Stimulated activated CD8-positive, alpha-beta memory T cell treated with anti-CD3 and anti-CD28 coated beads, Interleukin-12 subunit alpha, Interleukin-12 subunit beta, amount 100 ng/mL, for 1 hour (primary cell): ENCODE results near the gene C19orf47.

Source experiments
- DNase-seq: peaks from one replicate; pipeline ENCODE4 v3.0.0-alpha.2; 2020; ENCODE audit warnings: low read depth

C19orf47 gene

DNA sequence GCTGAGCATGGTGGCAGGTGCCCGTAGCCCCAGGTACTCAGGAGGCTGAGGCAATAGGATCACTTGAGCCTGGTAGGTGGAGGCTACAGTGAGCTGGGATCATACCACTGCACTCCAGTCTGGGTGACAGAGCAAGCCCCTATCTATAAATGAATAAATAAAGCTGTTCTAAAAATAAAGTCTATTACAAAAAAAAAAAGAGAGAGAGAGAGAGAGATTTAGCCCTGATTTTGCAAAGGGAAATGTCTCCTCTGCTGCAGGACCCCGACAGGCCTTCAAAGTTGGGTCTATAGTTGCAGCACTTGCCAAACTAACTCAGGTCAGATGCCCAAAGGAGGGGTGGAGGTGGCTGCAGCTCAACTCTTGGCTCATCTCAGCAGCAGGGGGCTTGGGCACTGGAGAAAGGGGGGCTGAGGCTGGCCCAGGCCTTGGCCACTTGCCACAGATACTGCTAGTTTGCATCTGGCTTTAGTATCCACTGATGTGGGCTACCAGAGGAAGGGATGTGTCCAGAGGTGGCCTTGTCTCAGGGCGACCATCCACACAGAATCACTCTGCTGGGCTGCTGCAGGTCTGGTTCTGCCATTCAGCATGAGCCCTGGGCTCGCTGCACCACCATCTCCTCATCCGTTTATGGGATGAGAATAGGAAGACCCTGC is 32.3 kb downstream of the C19orf47 start:
- no peak for DNase-seq

DNA sequence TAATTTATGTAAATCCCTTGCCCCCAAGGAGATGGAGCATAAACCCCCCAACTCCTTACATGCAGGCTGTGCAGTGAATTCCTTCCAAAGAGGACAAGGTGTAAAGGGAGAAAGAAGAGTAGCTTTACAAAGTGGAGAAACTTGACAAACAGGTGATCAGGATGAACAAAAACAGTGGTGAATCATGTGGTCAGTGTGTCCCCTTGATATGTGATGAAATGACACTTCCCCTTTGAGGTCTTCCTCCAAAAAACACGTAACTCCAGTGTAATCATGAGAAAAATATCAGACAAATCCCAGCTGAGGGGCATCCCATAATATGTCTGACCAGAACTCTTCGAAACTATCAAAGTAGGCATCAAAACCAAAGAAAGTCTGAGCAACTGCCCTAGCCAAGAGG is 33.5 kb downstream of the C19orf47 start:
- DNase-seq = no peak

DNA sequence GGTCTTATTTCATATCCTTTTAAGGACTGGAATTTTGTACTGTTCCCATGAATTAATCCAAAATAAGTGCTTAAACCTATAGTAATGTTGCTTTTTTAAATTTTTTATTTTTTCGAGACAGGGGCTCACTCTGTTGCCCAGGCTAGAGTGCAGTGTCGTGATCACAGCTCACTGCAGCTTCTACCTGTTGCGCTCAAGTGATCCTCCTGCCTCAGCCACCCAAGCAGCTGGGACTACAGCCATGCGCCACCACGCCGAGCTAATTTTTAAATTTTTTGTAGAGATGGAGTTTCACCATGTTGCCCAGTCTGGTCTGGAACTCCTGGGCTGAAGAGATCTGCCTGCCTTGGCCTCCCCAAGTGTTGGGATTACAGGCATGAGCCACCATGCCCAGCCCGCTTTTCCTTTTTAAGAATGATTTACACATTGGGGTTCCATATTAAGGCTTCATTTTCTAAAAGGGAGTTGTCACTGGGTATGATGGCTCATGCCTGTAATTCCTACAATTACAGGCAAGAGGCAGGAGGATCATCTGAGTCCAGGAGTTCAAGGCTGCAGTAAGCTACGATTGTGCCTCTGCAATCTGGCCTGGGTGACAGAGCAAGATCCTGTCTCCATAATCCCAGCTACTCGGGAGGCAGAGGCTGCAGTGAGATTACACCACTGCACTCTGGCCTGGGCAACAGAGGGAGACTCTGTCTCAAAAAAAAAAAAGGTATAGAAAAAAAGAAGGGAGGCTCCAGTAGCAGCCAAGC is 34.8 kb downstream of the C19orf47 start:
- DNase-seq = no peak

DNA sequence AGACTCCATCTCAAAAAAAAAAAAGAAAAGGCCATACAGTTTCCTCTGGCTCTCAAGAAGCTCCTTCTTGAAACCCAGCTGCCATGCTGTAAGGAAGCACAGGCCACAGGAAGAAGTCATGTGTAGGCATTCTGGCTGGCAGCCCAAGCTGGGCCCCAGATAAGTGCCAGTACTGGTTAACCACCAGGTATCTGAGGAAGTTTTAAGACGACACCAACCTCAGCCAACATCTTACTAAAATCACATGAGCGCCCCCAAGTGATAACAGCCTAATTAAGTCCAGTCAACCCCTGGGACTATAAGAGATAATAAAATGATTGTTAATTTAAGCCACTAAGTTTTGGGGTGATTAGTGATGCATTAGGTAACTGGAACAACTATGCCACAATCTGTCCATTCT is 35.7 kb downstream of the C19orf47 start:
- no peak for DNase-seq

DNA sequence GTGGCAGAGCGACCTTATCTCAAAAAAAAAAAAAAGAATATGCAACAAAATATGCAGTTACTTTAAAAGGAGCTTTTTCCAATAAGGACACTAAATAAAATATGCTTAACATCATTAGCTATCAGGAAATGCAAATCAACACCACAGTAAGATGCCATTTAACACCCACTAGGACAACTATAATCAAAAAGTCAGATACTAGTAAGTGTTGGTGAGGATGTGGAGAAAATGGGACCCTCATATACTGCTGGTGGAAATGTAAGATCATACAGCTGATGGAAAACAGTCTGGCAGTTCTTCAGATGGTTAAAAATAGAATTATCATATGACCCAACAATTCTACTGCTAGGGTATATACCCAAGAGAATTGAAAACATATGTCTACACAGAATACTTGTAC is 38.5 kb downstream of the C19orf47 start:
- no peak for DNase-seq

DNA sequence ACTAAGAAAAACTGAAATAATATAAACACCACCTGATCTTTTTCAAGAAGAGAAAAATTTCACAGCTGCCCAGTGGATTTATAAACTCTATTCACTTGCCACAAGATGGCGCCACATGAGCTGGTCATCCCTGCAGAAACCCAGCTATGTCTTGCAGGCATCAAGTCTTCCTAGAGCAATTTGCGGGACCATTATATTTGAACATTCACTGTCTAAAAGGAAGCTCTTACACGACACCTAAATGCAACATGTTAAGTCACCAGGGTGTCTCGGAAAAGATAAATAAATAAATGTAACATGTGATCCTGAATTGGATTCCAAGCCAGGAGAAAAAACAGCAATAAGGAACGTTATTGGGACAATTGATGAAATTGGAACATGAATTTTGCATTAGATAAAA is 42.8 kb downstream of the C19orf47 start:
- DNase-seq = peak; percentile 64

DNA sequence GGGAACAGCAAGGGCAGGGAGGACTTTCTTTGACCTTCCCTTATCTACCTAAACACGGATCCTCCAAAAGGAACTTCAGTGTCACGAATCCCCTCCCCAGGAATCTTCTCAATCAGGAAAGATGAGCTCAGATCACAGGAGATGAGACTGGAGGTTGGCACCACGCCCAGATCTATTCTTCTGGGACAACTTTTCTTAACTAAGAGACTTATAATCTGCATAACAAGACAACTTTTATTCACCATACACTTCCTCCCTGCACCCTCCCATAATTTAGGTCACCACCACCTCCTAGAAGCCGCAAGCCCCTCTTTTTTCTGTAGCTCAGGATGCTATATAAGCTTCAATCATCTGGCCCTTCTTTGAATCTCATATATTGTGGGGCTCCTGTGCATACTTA is 43.9 kb downstream of the C19orf47 start:
- DNase-seq = no peak

DNA sequence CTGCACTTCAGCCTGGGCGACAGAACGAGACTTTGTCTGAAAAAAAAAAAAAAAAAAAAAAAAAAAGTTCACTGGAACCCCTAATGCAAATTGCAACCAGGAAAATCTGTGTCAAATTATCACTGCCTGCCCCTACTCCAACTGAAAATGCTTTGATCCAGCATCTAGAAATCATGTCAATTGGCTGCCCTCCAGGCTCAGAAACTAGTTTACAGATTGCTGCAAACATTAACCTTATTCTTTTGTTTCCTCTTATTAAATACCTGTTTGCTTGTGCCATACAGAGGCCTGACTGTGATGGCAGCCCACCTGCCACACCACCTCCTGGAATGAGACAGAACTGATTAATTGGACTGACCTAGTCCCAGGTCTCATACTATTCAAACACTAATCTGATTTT is 44.4 kb downstream of the C19orf47 start:
- no peak for DNase-seq

DNA sequence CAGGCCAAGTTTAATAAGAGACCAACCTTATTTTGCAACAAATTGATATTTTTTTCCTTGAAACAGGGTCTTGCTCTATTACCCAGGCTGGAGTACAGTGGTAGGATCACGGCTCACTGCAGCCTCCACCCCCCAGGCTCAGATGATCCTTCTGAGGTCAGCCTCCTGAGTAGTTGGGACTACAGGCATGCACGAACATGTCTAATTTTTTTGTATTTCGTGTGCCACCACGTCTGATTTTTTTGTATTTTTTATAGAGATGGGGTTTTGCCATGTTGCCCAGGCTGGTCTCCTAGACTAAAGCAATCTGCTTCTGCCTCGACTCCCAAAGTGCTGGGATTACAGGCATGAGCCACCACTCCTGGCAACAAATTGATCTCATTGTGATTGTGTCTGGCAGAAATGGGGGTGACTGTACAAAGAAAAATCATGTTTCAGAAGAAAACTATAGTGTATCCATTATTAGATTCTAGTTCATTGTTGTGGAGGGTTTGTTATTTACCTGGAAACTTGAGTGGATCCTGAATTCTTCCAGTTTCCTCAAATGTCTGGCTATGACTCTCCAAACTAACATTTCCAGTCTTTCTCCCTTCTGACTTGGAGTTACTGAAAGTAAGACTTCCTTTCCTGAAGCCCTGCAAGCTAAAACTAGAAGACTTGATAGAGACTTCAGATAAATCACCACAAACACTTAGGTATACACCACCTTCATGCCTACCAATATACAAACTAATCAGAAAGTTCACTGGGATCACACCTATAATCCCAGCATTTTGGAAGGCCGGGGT is 45.8 kb downstream of the C19orf47 start:
- no peak for DNase-seq

DNA sequence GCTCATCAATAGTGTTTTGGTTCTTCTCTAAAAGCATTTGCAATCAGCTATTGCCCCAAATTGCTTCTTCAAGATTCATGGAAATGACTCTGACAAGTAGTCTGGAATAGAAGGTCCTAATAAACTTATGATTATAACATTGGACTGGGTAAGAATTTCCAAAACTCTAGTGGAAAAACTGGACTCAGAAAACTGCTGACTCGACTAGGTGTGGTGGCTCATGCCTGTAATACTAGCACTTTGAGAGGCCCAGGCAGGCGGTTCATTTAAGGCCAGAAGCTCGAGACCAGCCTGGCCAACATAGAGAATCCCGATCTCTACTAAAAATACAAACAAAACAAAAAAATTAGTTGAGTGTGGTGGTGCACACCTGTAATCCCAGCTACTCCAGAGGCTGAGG is 47.5 kb downstream of the C19orf47 start:
- no peak for DNase-seq

DNA sequence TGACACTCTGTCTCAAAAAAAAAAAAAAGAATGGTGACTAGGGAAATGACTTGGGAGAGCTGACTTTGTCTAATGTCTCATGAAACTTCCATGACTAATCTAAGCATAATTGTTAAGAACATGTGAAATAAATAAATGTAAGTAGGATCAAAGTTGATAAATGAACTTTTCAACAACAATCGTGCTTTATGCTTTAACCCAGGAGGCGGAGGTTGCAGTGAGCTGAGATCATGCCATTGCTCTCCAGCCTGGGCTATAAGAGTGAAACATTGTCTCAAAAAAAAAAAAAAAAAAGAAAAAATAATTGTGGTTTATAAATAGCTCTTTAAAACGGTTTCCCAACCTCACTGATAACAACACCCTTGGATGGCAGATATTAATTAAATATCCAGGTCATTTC is 50.2 kb downstream of the C19orf47 start:
- no peak for DNase-seq

DNA sequence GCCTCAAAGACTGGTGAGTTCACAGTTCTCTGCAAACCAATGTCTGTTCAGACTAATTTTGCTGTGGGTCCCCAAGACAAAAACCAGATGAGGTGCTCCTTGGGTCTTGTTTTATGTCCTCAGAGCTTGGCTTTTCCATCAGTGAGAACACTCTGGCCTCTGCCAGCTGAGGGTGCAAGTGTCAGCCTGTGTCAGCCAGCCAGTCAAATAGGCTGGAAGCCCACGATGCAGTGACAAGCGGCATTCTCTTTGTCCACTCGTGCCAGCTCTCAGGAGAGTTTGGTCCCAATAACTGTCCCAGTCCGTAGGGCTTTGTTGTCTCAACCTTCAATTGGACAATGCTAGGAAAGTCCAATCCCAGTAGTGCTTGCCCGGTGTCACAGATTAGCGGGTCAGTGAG is 53.6 kb downstream of the C19orf47 start:
- no peak for DNase-seq

DNA sequence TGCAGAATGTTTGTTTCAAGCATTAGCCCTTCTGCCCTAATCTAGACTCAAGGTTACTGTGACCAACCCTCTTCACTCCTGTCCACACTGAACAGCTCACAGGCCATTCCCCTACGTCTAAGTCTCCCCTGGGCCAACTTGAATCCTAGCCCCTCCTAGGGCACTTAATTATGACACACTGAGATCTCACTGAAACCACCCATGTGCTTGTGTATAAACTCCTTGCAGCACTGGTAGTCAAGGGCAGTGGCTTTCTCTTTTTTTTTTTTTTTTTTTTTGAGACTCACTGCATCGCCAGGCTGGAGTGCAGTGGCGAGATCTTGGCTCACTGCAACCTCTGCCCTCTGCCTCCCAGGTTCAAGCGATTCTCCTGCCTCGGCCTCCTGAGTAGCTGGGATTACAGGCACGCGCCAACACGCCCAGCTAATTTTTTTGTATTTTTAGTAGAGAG is 61.2 kb downstream of the C19orf47 start:
- DNase-seq = no peak

DNA sequence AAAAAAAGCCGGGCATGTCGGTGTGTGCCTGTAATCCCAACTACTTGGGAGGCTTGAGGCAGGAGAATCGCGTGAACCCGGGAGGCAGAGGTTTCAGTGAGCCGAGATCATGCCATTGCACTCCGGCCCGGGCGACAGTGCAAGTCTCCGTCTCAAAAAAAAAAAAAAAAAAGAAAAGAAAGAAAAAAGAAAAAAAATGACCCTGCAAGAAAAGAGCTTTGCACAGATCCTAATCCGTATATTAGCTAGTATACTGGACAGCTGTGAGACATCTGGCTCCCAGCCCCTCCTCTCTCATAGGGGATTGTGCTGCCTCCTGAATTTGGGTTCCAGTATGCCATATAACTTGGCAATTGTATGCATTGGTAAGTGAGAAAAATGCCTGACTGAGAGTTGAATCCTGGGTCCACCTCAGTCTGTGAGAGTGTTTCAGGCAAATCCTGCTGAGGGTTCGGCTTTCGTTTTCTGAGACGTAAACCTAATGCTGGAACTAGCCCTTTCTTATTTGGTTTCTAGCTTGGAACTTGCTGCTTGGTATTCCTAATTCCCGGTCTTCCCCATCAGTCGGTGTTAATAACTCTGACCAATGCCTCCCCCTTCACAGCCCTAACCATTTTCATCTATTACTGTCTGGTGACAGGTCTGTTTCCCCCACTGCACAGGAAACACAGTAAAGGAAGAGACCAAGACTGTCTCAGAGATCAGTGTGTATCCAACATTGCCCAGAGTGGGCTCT is 61.8 kb downstream of the C19orf47 start:
- DNase-seq = no peak

DNA sequence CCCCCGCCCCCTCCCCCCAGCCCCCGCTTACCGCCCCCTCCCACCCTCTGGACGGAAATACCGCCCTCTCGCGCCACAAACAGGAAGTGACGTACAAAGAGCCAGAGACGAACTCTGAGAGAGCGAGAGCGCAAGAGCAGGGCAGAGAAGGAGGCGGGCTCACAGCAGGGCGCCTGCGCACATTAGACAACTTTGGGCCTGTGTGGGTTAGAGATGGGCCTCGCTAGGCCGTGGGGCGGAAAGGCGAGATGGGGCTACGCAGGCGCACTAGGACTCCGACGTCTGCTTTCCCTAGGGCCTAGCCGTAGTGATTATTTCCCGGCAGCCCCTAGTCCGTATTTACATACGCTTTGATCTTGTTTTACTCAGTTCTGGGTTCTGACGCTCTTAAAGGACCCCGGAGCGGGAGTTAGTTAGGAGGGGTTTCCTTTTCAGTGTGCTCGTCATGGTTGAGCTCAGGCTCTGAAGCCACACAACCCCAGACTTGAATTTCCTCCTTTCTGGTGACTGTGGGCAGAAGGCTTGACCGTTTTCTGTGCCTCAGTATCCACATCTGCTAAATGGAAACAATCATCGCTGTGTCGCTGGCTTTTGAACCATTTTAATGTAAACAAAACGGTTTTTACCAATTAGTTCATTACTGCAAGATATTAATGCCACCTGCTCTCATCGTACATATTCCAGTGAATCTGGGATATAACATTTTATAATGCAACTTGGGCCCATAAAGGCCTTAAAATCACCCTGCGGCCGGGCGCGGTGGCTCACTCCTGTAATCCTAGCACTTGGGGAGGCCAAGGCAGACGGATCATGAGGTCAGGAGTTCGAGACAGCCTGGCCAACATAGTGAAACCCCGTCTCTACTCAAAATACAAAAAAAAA is 62.6 kb downstream of the C19orf47 start:
- DNase-seq = peak; percentile 95

DNA sequence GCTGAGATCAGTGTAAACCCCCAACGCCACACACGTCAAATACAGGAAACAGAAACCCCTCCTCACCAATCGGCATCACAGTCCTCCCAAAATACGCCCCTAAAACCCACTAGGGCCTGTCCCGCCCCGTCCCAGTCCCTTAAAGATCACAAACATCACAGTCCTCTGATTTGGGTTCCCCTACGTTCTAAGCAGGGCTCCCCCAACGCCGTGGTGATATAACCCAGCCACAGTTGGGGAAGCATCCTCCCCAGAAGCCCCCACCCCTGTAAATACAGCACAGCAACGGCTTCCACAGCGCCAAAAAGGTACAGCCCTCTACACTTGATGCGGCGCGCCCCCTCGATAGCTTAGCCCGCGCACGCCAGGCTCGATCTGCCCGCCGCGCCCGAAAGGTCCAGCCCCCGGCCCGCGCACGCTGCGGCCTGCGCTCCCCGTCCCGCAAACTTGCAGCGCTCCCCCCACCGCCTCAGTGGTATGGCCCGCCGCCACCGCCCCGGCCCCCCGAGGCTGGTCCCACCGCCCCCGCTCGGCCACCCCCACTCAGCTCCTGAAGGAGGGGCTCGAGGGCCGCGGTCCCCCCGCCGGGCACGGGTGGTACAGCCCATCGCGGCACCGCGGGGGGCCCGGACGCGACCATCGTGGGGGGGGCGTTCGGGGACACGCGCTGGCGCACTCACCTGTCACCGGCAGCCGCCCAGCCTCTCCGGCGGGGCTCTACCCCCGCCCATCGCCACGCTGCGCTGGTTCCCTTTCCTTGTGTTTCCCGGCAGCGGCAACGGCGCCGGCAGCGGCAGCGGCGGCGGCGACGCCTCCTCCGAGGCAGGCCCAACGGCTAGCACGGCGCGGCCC is 63.5 kb downstream of the C19orf47 start, which contains the start of gene AKT2:
AKT2 (minus strand) TSS at position 845 of the 852 bp plus-strand sequence. CDS start 20,078 bp downstream, outside the sequence.
- DNase-seq = peak; percentile 54

DNA sequence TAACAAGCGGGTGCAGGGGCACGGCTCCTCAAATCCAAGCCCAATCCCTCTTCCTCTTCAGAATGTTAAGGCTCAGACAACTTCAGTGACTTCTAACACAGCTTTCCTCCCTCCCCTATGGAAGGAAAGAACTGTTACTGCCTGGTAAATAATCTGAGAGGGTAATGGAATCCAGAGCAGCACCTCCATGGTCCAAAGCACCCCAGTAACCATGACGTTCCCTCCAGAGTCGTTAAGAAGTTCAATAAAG is 64.0 kb downstream of the C19orf47 start:
- DNase-seq = no peak

DNA sequence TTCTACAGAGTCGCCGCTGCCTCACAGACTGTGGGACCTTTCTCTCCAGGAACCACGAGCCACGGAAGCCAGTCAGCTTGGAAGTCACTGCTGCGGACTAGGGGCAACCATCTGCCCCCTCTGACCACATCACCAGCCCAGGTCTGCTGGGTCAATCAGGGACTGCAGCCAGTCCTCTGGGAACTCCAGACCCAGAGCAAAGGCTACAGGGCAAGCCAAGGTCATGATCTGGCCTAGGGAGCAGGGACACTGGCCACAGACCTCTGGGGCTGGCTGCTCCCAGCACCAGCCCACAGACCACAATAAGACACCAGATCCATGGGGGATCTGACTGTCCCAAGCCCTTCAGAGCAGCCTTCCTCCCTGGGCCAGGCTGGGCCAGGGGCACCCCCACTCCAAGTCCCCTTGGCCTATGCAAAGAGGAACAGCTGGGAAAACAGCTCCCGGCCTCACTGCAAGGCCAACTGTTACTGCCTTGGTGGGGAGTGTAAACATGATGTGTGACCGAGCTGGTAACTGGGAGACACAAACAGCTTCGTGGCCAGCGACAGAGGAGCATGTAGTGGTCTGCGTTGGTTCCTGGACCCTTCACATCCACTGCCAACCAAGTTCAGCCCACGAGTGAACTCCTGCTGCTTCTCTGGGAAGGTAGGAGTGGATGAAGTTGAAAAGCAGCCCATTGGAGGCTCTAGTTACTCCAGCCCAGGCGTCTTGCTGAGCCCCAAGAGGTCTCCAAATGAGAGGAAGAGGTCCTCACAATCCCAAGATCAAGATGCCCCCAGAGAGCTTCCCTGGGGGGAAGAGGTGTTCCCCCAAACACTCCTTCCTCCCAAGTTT is 64.6 kb downstream of the C19orf47 start:
- no peak for DNase-seq

DNA sequence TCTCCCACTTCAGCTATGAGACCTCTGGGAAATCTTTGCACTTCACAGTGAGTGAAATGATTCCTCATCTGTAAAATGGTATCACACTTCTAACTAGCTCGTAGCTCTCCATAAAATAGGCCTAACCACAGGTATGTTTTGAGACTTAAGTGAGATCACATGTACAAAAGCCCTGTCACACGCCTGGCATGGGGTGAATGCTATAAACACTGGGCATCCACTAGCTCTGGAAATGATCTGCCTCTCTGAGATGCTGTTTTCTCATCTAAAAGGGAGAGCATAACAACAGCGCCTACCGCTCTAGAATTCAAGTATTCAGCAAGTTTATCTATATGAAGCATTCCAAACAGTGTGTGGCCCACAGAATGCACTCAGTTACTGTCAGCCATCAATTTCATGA is 65.3 kb downstream of the C19orf47 start:
- no peak for DNase-seq

DNA sequence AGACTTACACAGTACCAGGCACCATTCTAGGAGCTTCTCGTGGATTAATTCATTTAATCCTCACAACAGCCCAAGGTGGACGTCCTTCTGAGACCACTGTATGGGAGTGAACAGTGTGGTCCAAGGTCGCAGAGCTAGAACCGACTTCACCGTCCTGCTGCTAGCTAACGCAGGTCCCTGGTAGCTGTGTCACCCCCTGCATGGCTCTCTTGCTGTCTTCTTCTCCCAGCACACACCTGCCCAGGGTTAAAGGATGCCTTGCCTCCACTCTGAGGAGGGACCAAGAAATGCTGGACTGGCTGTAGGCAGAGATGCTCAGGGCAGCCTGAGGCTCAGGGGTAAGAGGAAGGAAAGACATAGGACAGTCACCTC is 66.0 kb downstream of the C19orf47 start:
- no peak for DNase-seq
